Measurements from ENCODE around the gene RFC5. TPM values are rescaled to one million over a fixed set of nuclear protein-coding genes. Genes with fewer than 3 reads are reported as not detected.

Gene RFC5
- total RNA-seq, 1 donor from 2014 or later = 5.2 TPM

DNA sequence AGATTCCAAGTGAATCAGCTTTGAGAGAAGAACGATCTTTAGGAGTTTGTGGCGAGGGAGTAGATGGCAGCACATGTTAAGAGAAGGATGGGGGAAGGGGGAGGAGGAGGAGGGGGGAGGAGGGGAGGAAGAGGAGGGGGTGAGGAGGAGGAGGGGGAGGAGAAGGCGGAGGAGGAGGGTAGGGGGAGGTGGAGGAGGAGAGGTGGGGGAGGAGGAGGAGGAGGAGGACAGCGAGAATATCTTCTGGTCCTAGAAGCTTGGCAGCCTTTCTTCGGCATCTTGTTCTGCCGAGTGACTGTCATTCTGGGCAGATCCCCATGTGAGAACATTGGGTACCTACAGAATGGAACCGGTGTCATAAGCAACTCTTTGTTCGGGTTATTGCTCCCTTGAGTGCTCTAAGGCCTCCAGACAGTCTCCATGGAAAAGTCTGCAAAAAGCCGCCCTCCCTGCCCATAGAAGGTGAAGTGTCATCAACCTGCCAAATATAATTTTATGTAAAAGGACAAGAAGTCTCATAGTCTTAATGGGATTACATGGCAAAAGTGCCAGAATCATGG, 6.9 kb downstream of the RFC5 start:
- H3K4me3 ChIP-seq = no peak overlapping the region
- DNase-seq (ENCODE audit: low spot score in 2 of 2) = no peak
- H3K9me3 ChIP-seq = no peaks in the 10 kb centered on the region
- no peaks in the 10 kb centered on the region for H3K4me1 ChIP-seq
- no peaks in the 10 kb centered on the region for H3K27me3 ChIP-seq
- no peak overlapping the region for H3K27ac ChIP-seq
- TF ChIP-seq, protein P1, sequence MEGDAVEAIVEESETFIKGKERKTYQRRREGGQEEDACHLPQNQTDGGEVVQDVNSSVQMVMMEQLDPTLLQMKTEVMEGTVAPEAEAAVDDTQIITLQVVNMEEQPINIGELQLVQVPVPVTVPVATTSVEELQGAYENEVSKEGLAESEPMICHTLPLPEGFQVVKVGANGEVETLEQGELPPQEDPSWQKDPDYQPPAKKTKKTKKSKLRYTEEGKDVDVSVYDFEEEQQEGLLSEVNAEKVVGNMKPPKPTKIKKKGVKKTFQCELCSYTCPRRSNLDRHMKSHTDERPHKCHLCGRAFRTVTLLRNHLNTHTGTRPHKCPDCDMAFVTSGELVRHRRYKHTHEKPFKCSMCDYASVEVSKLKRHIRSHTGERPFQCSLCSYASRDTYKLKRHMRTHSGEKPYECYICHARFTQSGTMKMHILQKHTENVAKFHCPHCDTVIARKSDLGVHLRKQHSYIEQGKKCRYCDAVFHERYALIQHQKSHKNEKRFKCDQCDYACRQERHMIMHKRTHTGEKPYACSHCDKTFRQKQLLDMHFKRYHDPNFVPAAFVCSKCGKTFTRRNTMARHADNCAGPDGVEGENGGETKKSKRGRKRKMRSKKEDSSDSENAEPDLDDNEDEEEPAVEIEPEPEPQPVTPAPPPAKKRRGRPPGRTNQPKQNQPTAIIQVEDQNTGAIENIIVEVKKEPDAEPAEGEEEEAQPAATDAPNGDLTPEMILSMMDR (IDR thresholded peaks at IDR 0.05) = no peak
- intact Hi-C loops (cut with DNase I) = no loop called here
- H3K36me3 ChIP-seq = peaks cover 25 to 37% of the 10 kb centered on the region in 2 donors

DNA sequence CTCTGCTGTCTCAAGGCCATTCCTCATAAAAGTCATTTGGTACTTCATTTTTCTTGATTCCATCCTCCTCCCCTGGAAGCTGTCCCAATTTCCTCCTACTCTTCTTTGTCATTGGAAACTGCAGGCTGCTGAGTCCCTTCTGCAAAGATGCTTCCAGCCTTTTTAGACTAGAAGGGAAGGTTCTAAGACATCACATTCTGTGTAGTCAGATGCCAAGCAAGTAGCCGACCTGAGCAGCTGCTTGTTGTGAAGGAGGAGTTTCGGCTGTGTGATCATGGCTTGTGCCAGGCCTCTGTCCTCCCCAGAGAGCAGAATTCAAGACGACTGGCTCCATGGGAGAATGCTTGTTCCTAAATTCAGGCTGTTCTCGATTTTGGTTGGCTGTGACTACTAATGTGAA, 8.7 kb downstream of the RFC5 start:
- H3K36me3 ChIP-seq = peaks cover 25 to 51% of the 10 kb centered on the region in 2 donors
- no peak overlapping the region for H3K4me3 ChIP-seq
- DNase-seq (ENCODE audit: low spot score in 2 of 2) = no peak
- no peaks in the 10 kb centered on the region for H3K9me3 ChIP-seq
- H3K27ac ChIP-seq = no peak overlapping the region
- H3K27me3 ChIP-seq = no peaks in the 10 kb centered on the region
- intact Hi-C loops (cut with DNase I) = no loop called here
- TF ChIP-seq, protein P1 (IDR thresholded peaks at IDR 0.05) = no peak
- H3K4me1 ChIP-seq = no peaks in the 10 kb centered on the region

DNA sequence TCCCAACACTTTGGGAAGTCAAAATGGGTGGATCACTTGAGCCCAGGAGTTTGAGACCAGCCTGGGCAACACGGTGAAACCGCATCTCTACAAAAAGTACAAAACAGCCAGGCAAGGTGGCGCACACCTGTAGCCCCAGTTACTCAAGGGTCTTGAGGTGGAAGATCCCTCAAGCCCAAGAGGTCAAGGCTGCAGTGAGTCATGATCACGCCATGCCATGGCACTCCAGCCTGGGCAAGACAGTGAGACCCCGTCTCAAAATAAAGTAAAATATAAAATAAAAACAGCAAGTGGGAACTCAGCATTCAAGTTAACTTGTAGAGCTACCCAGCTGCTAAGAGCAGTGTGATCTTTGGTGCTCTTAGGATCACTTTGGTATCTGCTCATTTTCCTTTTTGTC, 12.7 kb downstream of the RFC5 start:
- Histone ChIP-seq H3K4me1 (no peaks in the 10 kb centered on the region), H3K36me3 (peaks cover 46 to 77% of the 10 kb centered on the region in 2 donors), H3K27ac (no peak overlapping the region), H3K9me3 (no peaks in the 10 kb centered on the region), H3K27me3 (no peaks in the 10 kb centered on the region), H3K4me3 (no peak overlapping the region)
- intact Hi-C loops (cut with DNase I) = no loop called here
- TF ChIP-seq, protein P1 (IDR thresholded peaks at IDR 0.05) = no peak
- DNase-seq (ENCODE audit: low spot score in 2 of 2) = no peak

DNA sequence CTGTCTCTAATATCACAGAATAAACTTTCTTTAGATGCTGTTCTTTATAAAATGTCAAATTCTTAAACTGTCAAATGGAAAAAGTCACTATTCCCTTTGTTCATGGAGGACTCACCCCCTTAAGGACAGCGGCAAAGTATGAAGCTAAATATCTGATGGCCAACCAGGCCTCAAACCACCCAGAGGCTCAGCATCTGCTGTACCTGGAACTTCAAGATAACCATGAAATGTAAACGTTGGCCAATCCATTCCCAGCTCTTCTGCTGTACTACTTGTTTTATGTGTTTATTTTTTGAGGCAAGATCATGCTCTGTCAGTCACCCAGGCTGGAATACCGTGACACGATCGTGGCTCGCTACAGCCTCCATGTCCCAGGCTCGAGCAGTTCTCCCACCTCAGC, 15.7 kb downstream of the RFC5 start:
- H3K36me3 ChIP-seq = peaks cover 61 to 86% of the 10 kb centered on the region in 2 donors
- intact Hi-C loops (cut with DNase I) = no loop called here

DNA sequence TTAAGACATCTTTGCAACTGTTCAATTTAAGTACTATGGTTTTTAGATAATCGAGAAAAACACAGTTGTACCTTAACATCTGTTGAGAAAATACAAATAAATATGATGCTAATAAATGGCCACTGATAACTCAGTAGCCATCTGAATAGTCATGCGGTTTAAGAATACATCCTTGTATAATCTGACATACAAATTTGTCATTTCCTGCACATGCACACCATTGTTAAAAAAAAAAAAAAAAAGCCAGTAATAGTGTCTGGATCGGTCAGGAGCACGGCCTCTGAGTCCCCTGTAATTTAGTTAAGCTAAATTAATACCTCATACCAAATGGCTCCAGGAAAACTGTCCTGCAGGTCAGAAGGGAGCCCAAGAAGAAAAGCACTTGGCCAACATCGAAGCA, 16.8 kb downstream of the RFC5 start:
- intact Hi-C loops (cut with DNase I) = no loop called here
- no peaks in the 10 kb centered on the region for H3K4me1 ChIP-seq
- no peak overlapping the region for H3K27ac ChIP-seq
- H3K4me3 ChIP-seq = no peak overlapping the region
- H3K27me3 ChIP-seq = no peaks in the 10 kb centered on the region
- no peaks in the 10 kb centered on the region for H3K9me3 ChIP-seq
- TF ChIP-seq, protein P1 (IDR thresholded peaks at IDR 0.05) = no peak
- no peak for DNase-seq (ENCODE audit: low spot score in 2 of 2)
- H3K36me3 ChIP-seq = peaks cover 67 to 92% of the 10 kb centered on the region in 2 donors

More for the DNA sequence above, 15.7 kb downstream of the RFC5 start:
- DNase-seq (ENCODE audit: low spot score in 2 of 2) = no peak
- TF ChIP-seq, protein P1 (IDR thresholded peaks at IDR 0.05) = no peak
- Histone ChIP-seq H3K27me3 (no peaks in the 10 kb centered on the region), H3K9me3 (no peaks in the 10 kb centered on the region), H3K4me3 (no peak overlapping the region), H3K4me1 (no peaks in the 10 kb centered on the region), H3K27ac (no peak overlapping the region)

DNA sequence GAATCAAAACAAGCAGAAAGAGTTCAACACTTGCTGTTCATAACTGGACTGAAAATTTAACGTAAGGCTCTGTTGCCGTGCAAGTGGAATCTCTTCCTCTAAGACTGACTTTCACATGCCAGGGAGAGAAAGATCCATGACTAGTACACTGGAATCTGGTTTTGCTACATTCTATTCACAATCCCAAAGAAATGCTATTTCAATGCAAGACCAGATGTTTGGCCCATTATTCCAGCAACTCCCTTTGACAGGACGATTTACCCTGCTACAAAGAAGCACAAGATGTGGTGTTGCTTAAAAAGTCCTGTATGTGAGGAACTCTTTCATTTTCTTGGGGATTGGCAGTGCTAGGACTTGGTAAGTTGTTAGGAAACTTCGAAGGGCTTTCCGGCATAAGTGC, 17.4 kb downstream of the RFC5 start:
- Histone ChIP-seq H3K4me3 (no peak overlapping the region), H3K9me3 (no peaks in the 10 kb centered on the region), H3K27me3 (no peaks in the 10 kb centered on the region), H3K4me1 (no peaks in the 10 kb centered on the region), H3K27ac (no peak overlapping the region), H3K36me3 (peaks cover 73 to 95% of the 10 kb centered on the region in 2 donors)
- intact Hi-C loops (cut with DNase I) = no loop called here
- TF ChIP-seq, protein P1 (IDR thresholded peaks at IDR 0.05) = no peak
- DNase-seq (ENCODE audit: low spot score in 2 of 2) = no peak

All from ascending aorta (tissue), 2 donors.